OCI-LY7 (cell line): ENCODE results near the gene HDGF.

Source experiments
- CTCF ChIP-seq: fragments of 200-600 bp; sonication (generic); conservative IDR thresholded peaks from 2 replicates; pipeline ENCODE4 v1.5.1; 2014; ENCODE audit warnings: mild to moderate bottlenecking, antibody characterized with exemption, low read length, moderate library complexity, mixed read lengths
- EZH2phosphoT487 ChIP-seq: fragments of 200-600 bp; sonication (generic); IDR thresholded peaks from 2 replicates; pipeline ENCODE4 v1.6.1; 2018; ENCODE audit warnings: low read depth, borderline replicate concordance, mild to moderate bottlenecking, mixed run types, antibody characterized with exemption, low read length, moderate library complexity, mixed read lengths

DNA sequence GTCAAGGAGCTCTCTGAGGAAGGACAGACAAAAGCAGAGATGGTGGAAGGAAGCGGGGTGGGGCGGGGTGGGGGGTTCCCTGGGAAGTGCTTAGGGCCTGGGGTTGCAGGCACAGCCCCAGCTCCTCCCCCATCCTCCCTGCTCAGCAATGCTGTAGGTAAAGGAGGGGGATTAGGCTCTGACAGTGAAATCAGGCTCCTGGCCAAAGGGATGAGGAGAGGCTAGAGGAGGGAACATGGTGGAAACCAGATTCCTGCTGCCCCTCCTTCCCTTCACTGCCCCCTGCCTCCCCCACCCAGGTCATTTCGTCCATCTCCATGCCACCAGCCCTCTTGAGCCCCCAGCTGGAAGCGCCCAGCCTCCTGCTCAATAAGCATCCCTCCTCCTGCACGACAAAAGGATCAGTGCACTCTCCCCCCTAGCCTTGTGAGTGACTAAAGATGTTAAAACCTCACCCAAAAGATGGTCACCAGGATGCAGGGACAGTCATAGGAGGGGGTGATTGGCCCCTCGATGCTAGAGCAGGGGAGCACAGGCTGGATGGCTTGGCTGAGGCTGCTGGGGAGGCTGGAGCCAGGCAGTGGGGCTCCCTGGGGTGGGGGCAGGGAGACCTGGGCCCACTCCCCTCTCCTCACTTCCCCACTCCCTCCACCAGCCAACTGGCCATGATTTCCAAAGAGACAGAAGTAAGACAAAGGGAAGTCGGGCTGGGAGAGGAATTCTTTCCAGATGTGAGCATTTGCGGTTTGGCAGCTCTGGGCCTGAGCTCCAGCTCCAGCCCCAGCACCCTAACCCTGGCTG lies 43.9 kb downstream of the HDGF start:
- TF ChIP-seq CTCF (no peak), EZH2phosphoT487 (no peak)
